Gastroesophageal sphincter (tissue), 3 donors: ENCODE measurements around the gene PDZD4.

ENCODE experiments used
- CTCF ChIP-seq, 4 experiments: fragments of 200-600 bp in 2 of 4; fragments of 450-650 bp in 2 of 4; sonication (generic) in 1 of 4; IDR thresholded peaks; one replicate each; pipeline ENCODE4 v1.5.1; 2017 to 2019; ENCODE audit warnings: antibody characterized with exemption in 4 of 4, mild to moderate bottlenecking in 2 of 4, moderate library complexity in 2 of 4
- EP300 ChIP-seq: sonication (generic); formaldehyde crosslinking; IDR thresholded peaks from one replicate; pipeline ENCODE4 v1.6.1; 2017; ENCODE audit warnings: antibody characterized with exemption, mild to moderate bottlenecking
- POLR2A ChIP-seq, 2 donors: fragments of 450-650 bp; IDR thresholded peaks; one replicate each; pipeline ENCODE4 v1.6.1; 2017; ENCODE audit warnings: antibody characterized with exemption in 2 of 2, mild to moderate bottlenecking in 2 of 2, moderate library complexity in 1 of 2
- POLR2AphosphoS5 ChIP-seq: sonication (generic); formaldehyde crosslinking; IDR thresholded peaks from one replicate; pipeline ENCODE4 v1.6.1; 2017; ENCODE audit warnings: antibody characterized with exemption

- TF ChIP-seq EP300 (no peak), CTCF (IDR thresholded peaks at IDR 0.05) (no peak), POLR2A (IDR thresholded peaks at IDR 0.05) (no peak), POLR2AphosphoS5 (no peak)
These were observed 45.8 kb upstream of the PDZD4 start for GRCh38 chrX:153876112-153876491.
